Hematopoietic multipotent progenitor cell (in vitro differentiated cells): Measurements from ENCODE around the gene LAMA4. TPM values are rescaled to one million over a fixed set of nuclear protein-coding genes. Genes with fewer than 3 reads are reported as not detected.
"Not testable (repeated sequence)": the region's sequence is repeated elsewhere in the genome, so short reads cannot be mapped to it uniquely, and the experiment has no call there.

ENCODE experiments used
- DNase-seq, 3 donors: peaks; one replicate each; pipeline ENCODE4 v3.0.0-alpha.2; 2011 to 2015; ENCODE audit warnings: low read depth in 2 of 3, low spot score in 2 of 3
- small RNA-seq: library from RNA; depleted of rRNA; stranded (forward); fragments of <200 nt; gene quantifications from one replicate; pipeline ENCODE3, GENCODE V24; 2012
- total RNA-seq: library from RNA; depleted of rRNA; stranded (reverse); fragments of >200 nt; gene quantifications from one replicate; pipeline ENCODE4 v1.2.3, GENCODE V29; 2012

Gene LAMA4
- total RNA-seq, 1 donor, result 0.54 TPM

DNA sequence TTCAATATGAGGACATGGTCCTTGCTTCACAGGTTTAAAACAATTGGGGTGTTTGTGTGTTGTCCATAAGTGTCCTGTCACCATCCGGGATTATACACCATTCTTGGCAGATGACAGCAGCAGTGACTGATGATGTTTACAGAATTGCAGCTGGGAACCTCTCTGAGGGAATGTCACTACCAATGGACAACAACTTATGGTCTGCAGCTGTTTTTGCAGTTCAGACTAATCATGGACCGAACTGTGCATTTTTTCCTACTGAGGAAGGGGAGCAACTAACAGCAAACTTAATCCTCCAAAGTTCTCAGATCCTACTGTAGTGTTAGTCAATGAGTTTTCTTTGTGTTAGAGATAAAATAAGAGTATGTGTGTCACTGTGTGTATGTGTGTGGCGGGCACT, 140.9 kb downstream of the LAMA4 start:
- DNase-seq, result no peak

DNA sequence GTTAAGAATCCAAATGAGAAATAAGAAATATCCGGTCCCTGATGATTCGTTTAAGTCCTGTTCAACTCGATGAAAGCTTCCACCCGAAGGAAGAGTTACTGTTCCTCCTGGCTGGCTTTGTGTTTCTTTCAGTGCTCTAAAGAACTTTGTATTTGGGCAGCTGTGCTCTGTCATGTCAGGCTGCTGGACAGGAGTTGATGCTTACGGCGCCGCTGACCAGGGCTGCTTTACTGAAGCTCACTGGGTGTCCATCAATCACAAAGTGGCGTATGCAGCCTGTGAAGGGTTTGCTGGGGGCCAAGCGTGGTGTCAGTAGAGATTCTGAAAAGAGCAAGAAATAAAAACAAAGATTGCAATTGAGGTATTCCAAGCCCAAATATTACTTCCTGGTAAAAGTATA, 145.1 kb downstream of the LAMA4 start:
- no peak for DNase-seq

DNA sequence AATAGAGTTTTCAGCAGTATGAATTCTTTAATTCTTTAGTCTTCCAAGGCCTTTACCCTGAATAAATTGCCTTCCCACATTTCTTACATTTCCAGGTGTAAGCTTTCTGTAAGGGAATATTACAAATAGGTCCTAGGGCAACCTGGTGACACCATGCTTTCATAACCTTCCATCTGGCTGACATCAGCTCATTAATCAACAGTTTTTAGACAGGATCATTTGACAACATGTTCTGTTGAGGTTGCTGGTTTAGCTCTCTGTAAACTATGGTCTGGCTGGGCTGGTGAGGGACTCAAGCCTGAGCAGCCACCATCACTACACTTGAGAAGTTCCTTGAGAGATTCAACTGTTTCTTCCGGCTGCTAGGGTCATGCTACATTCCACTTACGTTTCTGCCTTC, 147.8 kb downstream of the LAMA4 start:
- DNase-seq, result no peak

DNA sequence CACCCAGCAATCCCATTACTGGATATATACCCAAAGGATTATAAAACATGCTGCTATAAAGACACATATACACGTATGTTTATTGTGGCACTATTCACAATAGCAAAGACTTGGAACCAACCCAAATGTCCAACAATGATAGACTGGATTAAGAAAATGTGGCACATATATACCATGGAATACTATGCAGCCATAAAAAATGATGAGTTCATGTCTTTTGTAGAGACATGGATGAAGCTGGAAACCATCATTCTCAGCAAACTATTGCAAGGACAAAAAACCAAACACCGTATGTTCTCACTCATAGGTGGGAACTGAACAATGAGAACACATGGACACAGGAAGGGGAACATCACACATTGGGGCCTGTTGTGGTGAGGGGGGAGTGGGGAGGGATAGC, 148.3 kb downstream of the LAMA4 start:
- not testable (repeated sequence) for DNase-seq

DNA sequence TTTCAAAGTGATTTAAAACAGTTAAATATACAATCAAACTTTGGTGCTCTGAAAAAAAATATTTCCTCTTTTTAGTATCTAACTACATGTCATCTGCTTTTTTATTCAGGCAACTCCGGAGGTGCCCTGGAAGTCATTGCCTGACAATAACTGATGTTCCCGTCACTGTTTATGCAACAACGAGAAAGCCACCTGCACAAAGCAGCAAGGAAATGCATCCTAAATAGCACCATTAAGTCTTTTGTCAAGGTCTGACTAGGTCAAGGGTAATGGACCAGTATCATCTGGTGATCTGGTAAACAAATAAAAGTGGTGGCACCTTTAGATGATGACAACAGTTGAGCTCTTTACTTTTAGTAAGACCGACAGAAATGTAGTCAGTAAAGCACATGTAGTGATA, 153.8 kb downstream of the LAMA4 start:
- DNase-seq, result no peak

DNA sequence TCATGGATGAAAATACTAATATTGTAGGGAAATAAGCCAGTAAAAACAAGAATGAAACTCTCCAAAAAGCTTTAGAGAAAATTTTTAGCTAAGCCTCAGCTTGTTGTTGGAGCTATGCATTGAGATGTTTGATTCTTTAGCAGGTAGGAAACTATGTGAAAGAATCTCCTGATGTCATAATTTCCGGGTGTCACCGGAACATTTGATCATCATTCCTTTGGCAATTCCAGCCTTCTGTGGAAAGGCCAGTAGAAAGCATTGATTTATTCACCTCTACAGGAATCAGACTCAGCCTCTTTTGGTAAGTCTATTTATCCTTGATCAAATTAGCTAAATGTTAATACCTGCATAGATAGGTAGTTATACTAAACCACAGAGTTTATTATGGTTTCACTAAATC, 157.5 kb downstream of the LAMA4 start:
- no peak for DNase-seq

DNA sequence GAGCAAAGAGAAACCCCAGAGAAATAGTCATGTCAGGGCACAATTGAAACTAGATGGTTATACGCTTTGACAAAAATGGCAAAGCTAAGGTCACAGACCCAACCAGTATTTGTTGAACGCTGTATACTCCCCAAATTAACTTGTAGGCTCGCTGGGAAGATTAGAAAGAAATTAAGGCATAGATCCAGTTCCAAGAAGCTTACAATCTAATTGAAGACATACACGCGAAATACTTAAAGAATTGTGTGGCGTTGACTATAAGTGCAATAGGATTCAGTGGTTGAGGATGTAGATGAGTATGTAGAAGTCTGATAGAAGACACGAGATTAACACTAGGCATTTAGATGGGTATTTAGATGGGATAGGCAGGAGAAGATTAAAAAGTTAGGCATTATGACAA, 166.5 kb downstream of the LAMA4 start:
- DNase-seq, result no peak

DNA sequence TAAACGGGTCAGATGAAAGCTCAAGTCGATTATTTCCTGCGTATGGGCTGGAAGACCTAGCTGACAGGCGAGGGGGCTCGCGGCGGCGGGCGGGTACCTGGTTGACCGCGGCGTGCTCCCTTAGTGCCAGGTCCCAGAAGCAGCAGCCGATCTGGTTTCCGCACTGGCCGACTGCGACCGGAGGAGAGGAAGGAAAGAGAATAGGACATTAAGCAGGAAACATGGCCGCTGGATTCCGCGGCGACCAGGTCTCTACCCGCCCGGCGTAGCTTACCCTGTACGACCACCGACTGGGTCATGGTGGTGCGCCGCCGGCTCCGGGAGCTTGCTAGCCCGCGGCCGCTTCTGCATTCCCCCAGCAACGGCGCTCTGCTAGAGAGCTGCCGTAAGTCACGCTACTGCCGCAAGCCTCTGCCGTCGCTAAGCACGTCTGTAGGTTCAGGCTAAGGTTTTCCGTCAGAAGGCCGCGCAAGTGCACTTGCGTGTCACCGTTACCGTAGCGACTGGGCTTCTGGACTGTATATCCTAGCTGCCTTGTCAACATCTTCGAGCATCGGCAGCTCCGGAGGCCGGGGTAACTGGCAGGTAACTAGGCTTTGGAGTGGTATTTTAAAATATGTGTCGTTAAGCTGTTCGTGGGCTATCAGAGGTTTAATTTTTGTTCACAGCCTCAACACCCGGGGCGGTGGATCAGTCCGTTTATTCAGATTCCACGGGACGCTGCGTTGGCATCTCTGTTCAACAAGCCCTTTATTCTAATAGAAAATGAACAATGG, 167.0 kb downstream of the LAMA4 start, which contains the start of the genes FAM229B and TUBE1:
FAM229B (plus strand) TSS at position 456 of the 776 bp plus-strand sequence. CDS start 11,693 bp downstream, outside the sequence.
TUBE1 (minus strand) TSS at position 347 of the 776 bp plus-strand sequence; CDS start at position 299, 48 bp downstream.
- DNase-seq, result peak; percentile 80 to 97 (median 94)

DNA sequence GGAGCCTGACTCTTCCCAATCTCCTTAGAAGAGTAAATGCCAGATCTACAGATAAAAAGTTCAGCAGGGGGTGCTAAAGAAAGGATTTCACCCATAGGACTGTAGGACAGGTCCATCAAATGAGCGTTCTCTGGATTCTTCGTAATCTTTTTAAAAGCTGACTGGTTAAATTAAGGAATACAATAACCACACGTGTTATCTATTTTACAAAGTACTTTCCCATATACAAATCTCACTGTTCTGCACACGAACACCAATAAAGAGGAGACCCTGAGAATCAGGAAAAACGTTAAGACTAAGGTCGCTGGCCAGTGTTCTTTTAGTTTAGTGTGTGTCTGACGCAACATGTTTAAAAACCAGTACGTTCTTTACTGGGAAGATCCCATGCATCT, 167.6 kb downstream of the LAMA4 start:
- DNase-seq, result peak in 2 of 3 donors; percentile 40 to 41

DNA sequence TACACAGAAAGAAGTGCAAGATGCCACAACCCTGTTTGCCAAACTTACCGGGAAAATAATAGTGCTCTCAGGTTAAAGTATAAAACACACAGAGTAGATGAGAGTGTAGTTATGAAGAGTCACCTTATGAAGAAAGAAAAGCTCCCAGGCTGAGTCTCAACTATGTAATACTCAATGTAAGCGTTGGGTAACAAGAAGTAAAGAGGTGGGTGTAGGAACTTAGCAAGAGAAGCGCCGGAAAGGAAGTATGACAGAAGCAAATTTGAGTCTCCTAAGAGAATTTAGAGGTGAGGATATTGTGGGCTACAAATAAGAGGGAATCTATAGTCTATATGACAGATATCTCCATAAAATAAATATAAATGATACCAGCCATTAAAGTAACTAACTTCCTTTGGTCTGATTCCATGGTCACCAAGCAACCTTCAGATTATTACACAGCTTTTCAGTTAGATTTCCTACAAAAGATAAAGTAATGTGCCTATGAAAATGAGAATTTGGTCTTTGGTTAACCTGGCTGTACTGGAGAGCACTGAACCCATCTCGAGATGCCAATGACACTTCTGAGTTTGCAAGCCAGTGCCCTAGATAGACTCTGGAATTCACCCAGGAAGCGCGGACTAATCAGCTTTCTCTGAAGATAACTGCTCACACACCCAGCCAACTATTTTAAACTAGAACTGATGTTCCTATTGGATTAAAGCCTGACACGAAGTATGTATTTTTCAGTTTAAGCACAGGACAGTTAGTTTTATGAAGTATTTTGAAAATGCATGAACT, 168.9 kb downstream of the LAMA4 start:
- DNase-seq, result no peak

DNA sequence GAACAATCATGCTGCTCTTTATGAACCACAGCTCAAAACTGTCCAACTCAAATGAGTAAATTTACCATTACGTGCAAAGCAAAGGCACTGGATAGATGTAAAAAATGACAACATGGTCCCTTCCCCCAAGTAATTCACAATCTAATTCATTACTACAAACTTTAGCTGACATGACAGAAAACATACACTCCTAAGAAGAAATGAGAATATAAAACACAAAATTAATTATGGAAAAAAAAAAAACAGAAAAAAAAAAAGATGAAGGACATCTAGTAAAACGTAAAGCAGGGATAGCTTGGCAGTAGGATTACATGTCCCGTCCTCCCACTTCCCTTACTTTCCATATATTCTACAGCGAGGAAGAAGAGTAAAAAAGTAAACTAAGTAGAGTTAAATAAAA, 172.8 kb downstream of the LAMA4 start:
- DNase-seq, result no peak

DNA sequence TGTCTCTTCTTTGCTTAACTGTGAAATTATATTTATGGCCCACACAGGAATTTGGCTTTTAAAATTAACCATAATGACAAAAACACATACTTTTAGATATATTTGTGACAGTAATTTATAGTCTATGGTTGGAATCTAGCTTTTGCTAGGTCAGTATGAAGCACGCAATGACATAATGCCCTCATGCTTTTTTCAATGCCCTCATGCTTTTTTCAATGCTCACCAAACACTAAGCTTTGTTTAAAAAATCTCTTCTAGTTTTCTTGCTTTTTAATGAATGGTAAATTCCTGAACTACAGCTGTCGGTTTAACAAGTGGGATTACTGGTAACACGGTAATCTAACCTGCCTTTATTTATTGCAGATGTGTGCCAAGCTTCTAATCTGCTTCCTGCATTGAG, 187.8 kb downstream of the LAMA4 start:
- DNase-seq, result no peak

DNA sequence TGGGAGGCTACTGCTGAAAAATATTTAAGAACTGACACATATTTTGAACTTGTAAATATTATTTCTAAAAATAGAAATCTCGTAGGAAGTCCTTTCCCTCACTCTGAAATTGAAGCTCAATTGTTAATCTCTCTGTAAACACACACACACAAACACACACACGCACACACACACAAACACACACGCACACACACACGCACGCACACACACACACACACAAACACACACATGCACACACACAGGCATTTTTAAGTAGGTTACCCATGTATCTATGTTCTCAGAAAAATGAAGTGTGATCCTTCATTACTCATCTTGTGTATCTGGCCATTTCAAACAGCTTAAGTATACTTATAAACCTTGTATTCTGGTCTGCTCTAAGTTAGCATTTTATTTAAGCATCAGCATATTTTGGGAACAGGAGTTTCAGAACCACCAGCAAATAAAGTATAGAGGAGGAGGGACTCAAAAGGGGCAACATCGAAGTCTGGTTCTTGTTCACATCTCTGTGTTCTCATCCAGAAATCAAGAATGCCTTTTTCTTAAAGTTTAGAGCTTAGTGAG, 188.9 kb downstream of the LAMA4 start:
- no peak for DNase-seq

DNA sequence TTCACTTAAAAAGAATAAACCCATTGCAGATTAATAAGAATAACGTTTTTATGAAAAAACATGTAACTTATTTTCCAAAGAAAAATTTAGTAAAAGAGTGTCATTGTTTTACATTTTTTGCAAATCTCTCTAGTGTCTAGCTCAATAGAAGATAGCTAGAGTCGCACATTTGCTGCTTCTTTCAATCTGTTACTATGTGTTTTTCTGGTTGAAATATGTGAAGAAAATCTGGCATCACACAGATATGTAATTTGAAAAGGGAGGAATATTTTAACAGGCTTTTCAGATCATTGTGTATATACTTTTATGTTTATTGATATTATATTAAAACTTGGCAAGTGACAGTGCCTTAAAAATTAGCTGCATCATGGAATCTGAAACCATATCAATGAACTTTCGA, 191.4 kb downstream of the LAMA4 start:
- DNase-seq, result no peak

DNA sequence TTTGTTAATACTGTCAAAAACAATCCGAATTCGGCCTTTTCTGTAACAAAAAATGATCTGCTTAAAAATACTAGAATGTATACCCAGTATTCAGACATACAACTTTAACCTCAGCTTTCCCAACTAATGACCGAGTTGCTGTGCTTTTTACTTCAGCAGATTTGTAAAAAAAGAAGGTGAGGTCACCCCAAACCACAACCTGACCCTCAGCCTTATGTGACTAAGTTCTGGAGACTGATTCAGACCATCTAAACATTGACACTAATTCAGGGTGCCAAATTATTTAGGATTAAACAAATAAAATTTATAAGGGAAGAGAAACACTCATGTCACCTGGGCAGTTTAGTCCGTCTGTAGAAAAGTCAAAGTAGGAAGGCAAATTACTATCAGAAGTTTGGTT, 192.8 kb downstream of the LAMA4 start:
- no peak for DNase-seq

Small RNAs within 50 kb of the gene (small RNA-seq; reads per million reads assigned to genes)
- gene RNU6-1226P, result not detected

Other genes starting within 250 kb of the LAMA4 start
- not detected for gene CCN6, start 200.5 kb downstream of the LAMA4 start, total RNA-seq
- gene TUBE1, start 167.1 kb downstream of the LAMA4 start, total RNA-seq, result 11.6 TPM
- gene FAM229B, start 167.0 kb downstream of the LAMA4 start, total RNA-seq, result 5.1 TPM
- not detected for gene RFPL4B, start 92.8 kb upstream of the LAMA4 start, total RNA-seq